ENCODE measurements around the gene SS18L1.

Gene SS18L1

GRCh38 chr20:62219101-62219991, 75.8 kb downstream of the SS18L1 start:
- Histone ChIP-seq H3K4me3 (replicated peaks; ENCODE audit: low read depth, low read length) (no peak overlapping the region), H3K27me3 (replicated peaks; ENCODE audit: control insufficient read depth, insufficient read depth, low read length) (no peaks in the 10 kb centered on the region; the same call in 1 of the 2 replicates), H3K36me3 (ENCODE audit: control insufficient read depth, insufficient read depth, low read length) (no peaks in the 10 kb centered on the region)
- TF ChIP-seq, protein P1, sequence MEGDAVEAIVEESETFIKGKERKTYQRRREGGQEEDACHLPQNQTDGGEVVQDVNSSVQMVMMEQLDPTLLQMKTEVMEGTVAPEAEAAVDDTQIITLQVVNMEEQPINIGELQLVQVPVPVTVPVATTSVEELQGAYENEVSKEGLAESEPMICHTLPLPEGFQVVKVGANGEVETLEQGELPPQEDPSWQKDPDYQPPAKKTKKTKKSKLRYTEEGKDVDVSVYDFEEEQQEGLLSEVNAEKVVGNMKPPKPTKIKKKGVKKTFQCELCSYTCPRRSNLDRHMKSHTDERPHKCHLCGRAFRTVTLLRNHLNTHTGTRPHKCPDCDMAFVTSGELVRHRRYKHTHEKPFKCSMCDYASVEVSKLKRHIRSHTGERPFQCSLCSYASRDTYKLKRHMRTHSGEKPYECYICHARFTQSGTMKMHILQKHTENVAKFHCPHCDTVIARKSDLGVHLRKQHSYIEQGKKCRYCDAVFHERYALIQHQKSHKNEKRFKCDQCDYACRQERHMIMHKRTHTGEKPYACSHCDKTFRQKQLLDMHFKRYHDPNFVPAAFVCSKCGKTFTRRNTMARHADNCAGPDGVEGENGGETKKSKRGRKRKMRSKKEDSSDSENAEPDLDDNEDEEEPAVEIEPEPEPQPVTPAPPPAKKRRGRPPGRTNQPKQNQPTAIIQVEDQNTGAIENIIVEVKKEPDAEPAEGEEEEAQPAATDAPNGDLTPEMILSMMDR (IDR thresholded peaks at IDR 0.05; ENCODE audit: insufficient read depth, low read length, poor library complexity, severe bottlenecking), result no peak
- no peak for DNase-seq (ENCODE audit: extremely low read depth, insufficient read length)

GRCh38 chr20:62219992-62220665, 76.6 kb downstream of the SS18L1 start, which contains the start of gene HRH3:
Gene HRH3, minus strand, starts transcription at chr20:62220278. Its CDS starts 308 bp downstream, at chr20:62219970.
- TF ChIP-seq, protein P1 (IDR thresholded peaks at IDR 0.05; ENCODE audit: insufficient read depth, low read length, poor library complexity, severe bottlenecking), result no peak
- H3K36me3 ChIP-seq (ENCODE audit: control insufficient read depth, insufficient read depth, low read length), result no peaks in the 10 kb centered on the region
- no peaks in the 10 kb centered on the region; the same call in 1 of the 2 replicates for H3K27me3 ChIP-seq (replicated peaks; ENCODE audit: control insufficient read depth, insufficient read depth, low read length)
- H3K4me3 ChIP-seq (replicated peaks; ENCODE audit: low read depth, low read length), result no peak within 1 kb of the TSS; the same call in 1 of the 2 replicates
- DNase-seq (ENCODE audit: extremely low read depth, insufficient read length), result no peak

GRCh38 chr20:62220666-62221568, 77.3 kb downstream of the SS18L1 start:
- TF ChIP-seq, protein P1 (IDR thresholded peaks at IDR 0.05; ENCODE audit: insufficient read depth, low read length, poor library complexity, severe bottlenecking), result no peak
- Histone ChIP-seq H3K4me3 (replicated peaks; ENCODE audit: low read depth, low read length) (no peak overlapping the region), H3K36me3 (ENCODE audit: control insufficient read depth, insufficient read depth, low read length) (no peaks in the 10 kb centered on the region), H3K27me3 (replicated peaks; ENCODE audit: control insufficient read depth, insufficient read depth, low read length) (no peaks in the 10 kb centered on the region; the same call in 1 of the 2 replicates)
- DNase-seq (ENCODE audit: extremely low read depth, insufficient read length), result no peak

- no peak for DNase-seq (ENCODE audit: extremely low read depth, insufficient read length)
- H3K27me3 ChIP-seq (replicated peaks; ENCODE audit: control insufficient read depth, insufficient read depth, low read length), result no peaks in the 10 kb centered on the region; the same call in 1 of the 2 replicates
- H3K36me3 ChIP-seq (ENCODE audit: control insufficient read depth, insufficient read depth, low read length), result no peaks in the 10 kb centered on the region
- H3K4me3 ChIP-seq (replicated peaks; ENCODE audit: low read depth, low read length), result no peak overlapping the region
- TF ChIP-seq, protein P1 (IDR thresholded peaks at IDR 0.05; ENCODE audit: insufficient read depth, low read length, poor library complexity, severe bottlenecking), result no peak
These were observed 78.8 kb downstream of the SS18L1 start for GRCh38 chr20:62222266-62222850.

GRCh38 chr20:62222972-62223371, 79.4 kb downstream of the SS18L1 start:
- no peaks in the 10 kb centered on the region for H3K36me3 ChIP-seq (ENCODE audit: control insufficient read depth, insufficient read depth, low read length)
- H3K27me3 ChIP-seq (replicated peaks; ENCODE audit: control insufficient read depth, insufficient read depth, low read length), result no peaks in the 10 kb centered on the region; the same call in 1 of the 2 replicates
- no peak overlapping the region for H3K4me3 ChIP-seq (replicated peaks; ENCODE audit: low read depth, low read length)
- DNase-seq (ENCODE audit: extremely low read depth, insufficient read length), result no peak
- TF ChIP-seq, protein P1 (IDR thresholded peaks at IDR 0.05; ENCODE audit: insufficient read depth, low read length, poor library complexity, severe bottlenecking), result no peak
